Gastroesophageal sphincter (tissue), 3 donors: ENCODE data around the gene PNMA5.

Source experiments
- CTCF ChIP-seq, 4 experiments: fragments of 200-600 bp in 2 of 4; fragments of 450-650 bp in 2 of 4; sonication (generic) in 1 of 4; IDR thresholded peaks; one replicate each; pipeline ENCODE4 v1.5.1; 2017 to 2019; ENCODE audit warnings: antibody characterized with exemption in 4 of 4, mild to moderate bottlenecking in 2 of 4, moderate library complexity in 2 of 4
- EP300 ChIP-seq: sonication (generic); formaldehyde crosslinking; IDR thresholded peaks from one replicate; pipeline ENCODE4 v1.6.1; 2017; ENCODE audit warnings: antibody characterized with exemption, mild to moderate bottlenecking
- POLR2A ChIP-seq, 2 donors: fragments of 450-650 bp; IDR thresholded peaks; one replicate each; pipeline ENCODE4 v1.6.1; 2017; ENCODE audit warnings: antibody characterized with exemption in 2 of 2, mild to moderate bottlenecking in 2 of 2, moderate library complexity in 1 of 2
- POLR2AphosphoS5 ChIP-seq: sonication (generic); formaldehyde crosslinking; IDR thresholded peaks from one replicate; pipeline ENCODE4 v1.6.1; 2017; ENCODE audit warnings: antibody characterized with exemption

- TF ChIP-seq CTCF (IDR thresholded peaks at IDR 0.05) (no peak), POLR2AphosphoS5 (no peak), POLR2A (IDR thresholded peaks at IDR 0.05) (no peak), EP300 (no peak)
These were observed 3.4 kb upstream of the PNMA5 start for GRCh38 chrX:152997337-152997736.
